ENCODE results near the gene THAP11. TPM values are rescaled to one million over a fixed set of nuclear protein-coding genes. Genes with fewer than 3 reads are reported as not detected.
A peak's percentile ranks its signal among the peaks of the same experiment; 100 is the strongest.

Gene THAP11
- total and polyA plus RNA-seq, 12 donors, result 8.4 to 85.6 (median 29.6) TPM

DNA sequence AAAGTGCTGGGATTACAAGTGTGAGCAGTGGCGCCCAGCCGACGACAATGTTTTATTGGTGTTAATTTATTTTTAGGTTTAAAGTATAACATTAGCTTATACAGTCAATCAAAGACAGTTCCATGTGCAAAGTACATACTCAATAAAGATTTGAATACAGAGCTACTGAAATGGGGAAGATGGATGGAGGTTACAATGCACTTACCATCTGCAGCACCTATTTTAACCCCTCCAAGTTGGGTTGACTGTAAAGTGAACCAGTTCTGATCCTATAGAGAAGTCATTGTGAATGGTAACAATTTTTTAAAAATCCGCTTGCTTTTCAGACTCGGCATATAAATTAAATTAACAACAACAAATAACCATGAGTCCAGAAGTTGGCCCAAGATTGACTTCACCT, 50.3 kb downstream of the THAP11 start:
- Histone ChIP-seq H3K4me1 (replicated peaks in 1 of 2) (peaks cover 13 to 31% of the 10 kb centered on the region in 2 donors), H3K4me3 (peak overlapping the region in 1 of 4 donors; percentile 97), H3K27ac (peak overlapping the region in 4 of 5 donors; percentile 13 to 98 (median 63)), H3K36me3 (replicated peaks in 1 of 2) (no peaks in the 10 kb centered on the region), H3K27me3 (no peaks in the 10 kb centered on the region), H3K9me3 (replicated peaks in 1 of 3) (no peaks in the 10 kb centered on the region)
- 28 to 55% (median 46%) methylated on average over 5 of the region's 5 CpGs for WGBS, 4 donors
- TF ChIP-seq, protein P1, sequence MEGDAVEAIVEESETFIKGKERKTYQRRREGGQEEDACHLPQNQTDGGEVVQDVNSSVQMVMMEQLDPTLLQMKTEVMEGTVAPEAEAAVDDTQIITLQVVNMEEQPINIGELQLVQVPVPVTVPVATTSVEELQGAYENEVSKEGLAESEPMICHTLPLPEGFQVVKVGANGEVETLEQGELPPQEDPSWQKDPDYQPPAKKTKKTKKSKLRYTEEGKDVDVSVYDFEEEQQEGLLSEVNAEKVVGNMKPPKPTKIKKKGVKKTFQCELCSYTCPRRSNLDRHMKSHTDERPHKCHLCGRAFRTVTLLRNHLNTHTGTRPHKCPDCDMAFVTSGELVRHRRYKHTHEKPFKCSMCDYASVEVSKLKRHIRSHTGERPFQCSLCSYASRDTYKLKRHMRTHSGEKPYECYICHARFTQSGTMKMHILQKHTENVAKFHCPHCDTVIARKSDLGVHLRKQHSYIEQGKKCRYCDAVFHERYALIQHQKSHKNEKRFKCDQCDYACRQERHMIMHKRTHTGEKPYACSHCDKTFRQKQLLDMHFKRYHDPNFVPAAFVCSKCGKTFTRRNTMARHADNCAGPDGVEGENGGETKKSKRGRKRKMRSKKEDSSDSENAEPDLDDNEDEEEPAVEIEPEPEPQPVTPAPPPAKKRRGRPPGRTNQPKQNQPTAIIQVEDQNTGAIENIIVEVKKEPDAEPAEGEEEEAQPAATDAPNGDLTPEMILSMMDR (IDR thresholded peaks at IDR 0.05), result no peak
- no peak for TF ChIP-seq POLR2A (IDR thresholded peaks at IDR 0.05)
- intact Hi-C loops (cut with DNase I), result no loop called here
- DNase-seq, result no peak

DNA sequence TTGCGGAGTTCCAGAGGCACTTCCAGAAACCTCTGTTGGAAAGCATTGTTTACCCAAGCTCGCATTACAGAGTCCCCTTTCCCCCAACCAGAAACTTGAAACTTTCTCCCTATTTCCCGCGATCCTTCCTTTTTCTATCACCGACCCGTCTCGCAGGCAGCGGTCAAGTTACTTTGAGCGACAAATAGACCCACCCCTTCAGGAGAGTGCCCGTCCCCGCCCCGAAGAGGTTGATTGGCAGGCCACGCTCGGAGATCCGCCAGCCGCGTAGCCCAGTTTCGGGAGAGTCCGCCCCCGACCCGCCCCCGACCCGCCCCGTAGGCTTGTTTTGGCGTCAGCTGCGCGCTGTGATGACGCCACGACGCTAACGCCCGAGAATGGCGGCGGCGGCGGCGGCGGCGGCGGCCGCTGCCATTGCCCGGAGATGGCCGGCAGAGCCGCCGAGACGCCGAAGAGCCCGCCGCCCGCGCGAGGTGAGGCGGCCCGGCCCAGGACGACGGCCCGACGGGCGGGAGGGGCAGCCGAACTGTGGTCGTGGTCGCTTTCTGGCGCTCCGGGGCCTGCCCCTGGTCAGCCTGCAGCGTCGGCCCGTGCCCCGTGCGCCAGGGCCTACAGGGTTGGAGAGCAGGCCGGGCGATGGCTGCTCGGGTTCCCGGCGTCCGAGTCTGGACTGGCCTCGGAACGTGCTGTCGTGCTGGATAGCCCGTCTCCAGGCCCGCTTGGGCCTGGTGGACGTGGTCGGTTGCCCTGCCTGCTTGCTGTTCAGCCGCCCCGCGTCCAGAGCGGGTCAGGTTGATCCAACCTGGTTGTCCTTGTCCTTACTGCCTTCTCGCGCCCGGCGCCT, 51.0 kb downstream of the THAP11 start, which contains the start of gene PSKH1:
Gene PSKH1 (plus strand): TSS at position 356 of the 844 bp plus-strand sequence. CDS start 15,496 bp downstream, outside the sequence.
- Histone ChIP-seq H3K4me1 (replicated peaks in 1 of 2) (peaks cover 13 to 31% of the 10 kb centered on the region in 2 donors), H3K36me3 (replicated peaks in 1 of 2) (no peaks in the 10 kb centered on the region), H3K4me3 (peak within 1 kb of the TSS; percentile 41 to 97 (median 65)), H3K27ac (peak within 1 kb of the TSS; percentile 91 to 98 (median 96)), H3K9me3 (replicated peaks in 1 of 3) (no peaks in the 10 kb centered on the region), H3K27me3 (no peaks in the 10 kb centered on the region)
- intact Hi-C loops (cut with DNase I), result no loop called here
- WGBS, 4 donors, result 0 to 1% (median 1%) methylated on average over 25 to 90 of the region's 90 CpGs
- TF ChIP-seq, protein P1 (IDR thresholded peaks at IDR 0.05), result peak in 1 of 6 experiments; percentile 18
- peak; percentile 77 to 89 for TF ChIP-seq POLR2A (IDR thresholded peaks at IDR 0.05)
- DNase-seq, result peak; percentile 97 to 98 (median 97)

Small RNAs within 50 kb of the gene (small RNA-seq; reads per million reads assigned to genes)
- gene AC040162.2 (0 reads per million in 2 donors), gene NRN1L (0 reads per million in 2 donors)

Other genes with a start within 250 kb of the THAP11 start
- 1 to 10 TPM in 5 of 9 donors, under 1 TPM in 4; 0.24 to 2.5 (median 1.0) TPM for gene CARMIL2, start 197.2 kb upstream of the THAP11 start, total RNA-seq
- 10 to 100 TPM in 1 of 3 donors, 1 to 10 TPM in 1, under 1 TPM in 1; 0.35 to 18.5 (median 4.1) TPM for gene CARMIL2, start 197.2 kb upstream of the THAP11 start, polyA plus RNA-seq
- gene ACD, start 182.1 kb upstream of the THAP11 start, total RNA-seq, result 10 to 100 TPM in 8 of 9 donors, 1 to 10 TPM in 1; 9.2 to 47.0 (median 18.7) TPM
- 10 to 100 TPM in 2 of 3 donors, 1 to 10 TPM in 1; 7.3 to 26.5 (median 24.3) TPM for gene ACD, start 182.1 kb upstream of the THAP11 start, polyA plus RNA-seq
- gene PARD6A, start 181.4 kb upstream of the THAP11 start, total RNA-seq, result 10 to 100 TPM in 4 of 9 donors, 1 to 10 TPM in 5; 1.9 to 49.1 (median 9.3) TPM
- gene PARD6A, start 181.4 kb upstream of the THAP11 start, polyA plus RNA-seq, result 1 to 10 TPM; 1.5 to 9.3 (median 6.7) TPM
- 10 to 100 TPM in 8 of 9 donors, 1 to 10 TPM in 1; 8.8 to 69.8 (median 18.1) TPM for gene ENKD1, start 175.6 kb upstream of the THAP11 start, total RNA-seq
- gene ENKD1, start 175.6 kb upstream of the THAP11 start, polyA plus RNA-seq, result 100 to 1,000 TPM in 1 of 3 donors, 10 to 100 TPM in 1, 1 to 10 TPM in 1; 3.0 to 113 (median 72.5) TPM
- gene C16orf86, start 175.5 kb upstream of the THAP11 start, total RNA-seq, result 10 to 100 TPM in 4 of 9 donors, 1 to 10 TPM in 5; 4.1 to 17.9 (median 7.8) TPM
- 10 to 100 TPM in 1 of 3 donors, 1 to 10 TPM in 1, under 1 TPM in 1; 0.57 to 14.4 (median 8.2) TPM for gene C16orf86, start 175.5 kb upstream of the THAP11 start, polyA plus RNA-seq
- gene GFOD2, start 123.0 kb upstream of the THAP11 start, total RNA-seq, result 10 to 100 TPM; 14.2 to 43.5 (median 17.8) TPM
- 10 to 100 TPM; 16.0 to 16.7 (median 16.7) TPM for gene GFOD2, start 123.0 kb upstream of the THAP11 start, polyA plus RNA-seq
- 10 to 100 TPM in 7 of 9 donors, 1 to 10 TPM in 2; 9.4 to 74.1 (median 23.1) TPM for gene RANBP10, start 35.8 kb upstream of the THAP11 start, total RNA-seq
- 10 to 100 TPM; 19.1 to 45.8 (median 20.1) TPM for gene RANBP10, start 35.8 kb upstream of the THAP11 start, polyA plus RNA-seq
- 1 to 10 TPM in 8 of 9 donors, under 1 TPM in 1; 0.72 to 3.6 (median 2.1) TPM for gene TSNAXIP1, start 35.4 kb upstream of the THAP11 start, total RNA-seq
- gene TSNAXIP1, start 35.4 kb upstream of the THAP11 start, polyA plus RNA-seq, result 10 to 100 TPM in 2 of 3 donors, 1 to 10 TPM in 1; 2.2 to 18.7 (median 15.7) TPM
- 100 to 1,000 TPM in 2 of 9 donors, 10 to 100 TPM in 7; 30.0 to 201 (median 79.5) TPM for gene NUTF2, start 4.6 kb downstream of the THAP11 start, total RNA-seq
- gene NUTF2, start 4.6 kb downstream of the THAP11 start, polyA plus RNA-seq, result 100 to 1,000 TPM; 131 to 170 (median 134) TPM
- 10 to 100 TPM; 18.1 to 58.6 (median 33.6) TPM for gene CENPT, start 5.4 kb downstream of the THAP11 start, total RNA-seq
- 100 to 1,000 TPM in 2 of 3 donors, 10 to 100 TPM in 1; 15.8 to 250 (median 126) TPM for gene CENPT, start 5.4 kb downstream of the THAP11 start, polyA plus RNA-seq
- gene EDC4, start 30.7 kb downstream of the THAP11 start, total RNA-seq, result 10 to 100 TPM; 34.0 to 70.8 (median 48.8) TPM
- gene EDC4, start 30.7 kb downstream of the THAP11 start, polyA plus RNA-seq, result 100 to 1,000 TPM in 1 of 3 donors, 10 to 100 TPM in 2; 57.8 to 115 (median 73.3) TPM
- 10 to 100 TPM in 1 of 9 donors, 1 to 10 TPM in 2, under 1 TPM in 4, not detected in 2; 0.72 to 28.2 (median 0.92) TPM for gene NRN1L, start 42.6 kb downstream of the THAP11 start, total RNA-seq
- 1 to 10 TPM in 2 of 3 donors, under 1 TPM in 1; 0.99 to 6.8 (median 2.5) TPM for gene NRN1L, start 42.6 kb downstream of the THAP11 start, polyA plus RNA-seq
- gene PSKH1, start 50.9 kb downstream of the THAP11 start, total RNA-seq, result 10 to 100 TPM; 19.9 to 43.7 (median 26.3) TPM
- 10 to 100 TPM in 2 of 3 donors, 1 to 10 TPM in 1; 9.5 to 18.2 (median 15.4) TPM for gene PSKH1, start 50.9 kb downstream of the THAP11 start, polyA plus RNA-seq
- gene CTRL, start 89.5 kb downstream of the THAP11 start, total RNA-seq, result 1 to 10 TPM in 4 of 9 donors, under 1 TPM in 4, not detected in 1; 0.26 to 2.2 (median 1.0) TPM
- gene CTRL, start 89.5 kb downstream of the THAP11 start, polyA plus RNA-seq, result 1 to 10 TPM in 2 of 3 donors, under 1 TPM in 1; 0.09 to 4.6 (median 3.2) TPM
- 10 to 100 TPM; 42.0 to 71.9 (median 61.0) TPM for gene PSMB10, start 94.5 kb downstream of the THAP11 start, total RNA-seq
- gene PSMB10, start 94.5 kb downstream of the THAP11 start, polyA plus RNA-seq, result 100 to 1,000 TPM in 2 of 3 donors, 10 to 100 TPM in 1; 12.6 to 315 (median 305) TPM
- gene LCAT, start 101.8 kb downstream of the THAP11 start, total RNA-seq, result 10 to 100 TPM in 4 of 9 donors, 1 to 10 TPM in 5; 4.1 to 27.6 (median 9.4) TPM
- 100 to 1,000 TPM in 1 of 3 donors, 10 to 100 TPM in 1, 1 to 10 TPM in 1; 3.0 to 240 (median 91.1) TPM for gene LCAT, start 101.8 kb downstream of the THAP11 start, polyA plus RNA-seq
- gene SLC12A4, start 126.3 kb downstream of the THAP11 start, total RNA-seq, result 100 to 1,000 TPM in 1 of 9 donors, 10 to 100 TPM in 8; 15.4 to 101 (median 72.9) TPM
- 100 to 1,000 TPM in 1 of 3 donors, 10 to 100 TPM in 2; 39.6 to 111 (median 47.0) TPM for gene SLC12A4, start 126.3 kb downstream of the THAP11 start, polyA plus RNA-seq
- under 1 TPM in 1 of 9 donors, not detected in 8; 0.11 TPM for gene DPEP3, start 138.2 kb downstream of the THAP11 start, total RNA-seq
- under 1 TPM; 0.07 to 0.32 (median 0.11) TPM for gene DPEP3, start 138.2 kb downstream of the THAP11 start, polyA plus RNA-seq
- gene DPEP2, start 157.2 kb downstream of the THAP11 start, total RNA-seq, result 1 to 10 TPM in 6 of 9 donors, under 1 TPM in 3; 0.35 to 2.0 (median 1.5) TPM
- 1 to 10 TPM in 2 of 3 donors, under 1 TPM in 1; 0.27 to 8.4 (median 1.2) TPM for gene DPEP2, start 157.2 kb downstream of the THAP11 start, polyA plus RNA-seq
- not detected for gene DPEP2NB, start 173.6 kb downstream of the THAP11 start, total RNA-seq
- not detected for gene DPEP2NB, start 173.6 kb downstream of the THAP11 start, polyA plus RNA-seq
- 10 to 100 TPM in 7 of 9 donors, 1 to 10 TPM in 2; 6.4 to 18.4 (median 13.7) TPM for gene DDX28, start 180.9 kb downstream of the THAP11 start, total RNA-seq
- 10 to 100 TPM in 1 of 3 donors, 1 to 10 TPM in 2; 6.8 to 13.0 (median 9.1) TPM for gene DDX28, start 180.9 kb downstream of the THAP11 start, polyA plus RNA-seq
- 10 to 100 TPM in 6 of 9 donors, 1 to 10 TPM in 3; 6.3 to 25.3 (median 13.1) TPM for gene DUS2, start 181.0 kb downstream of the THAP11 start, total RNA-seq
- gene DUS2, start 181.0 kb downstream of the THAP11 start, polyA plus RNA-seq, result 10 to 100 TPM in 2 of 3 donors, 1 to 10 TPM in 1; 7.1 to 13.2 (median 10.1) TPM
- 10 to 100 TPM; 26.6 to 81.2 (median 36.2) TPM for gene NFATC3, start 243.1 kb downstream of the THAP11 start, total RNA-seq
- 10 to 100 TPM in 2 of 3 donors, 1 to 10 TPM in 1; 6.6 to 20.3 (median 11.6) TPM for gene NFATC3, start 243.1 kb downstream of the THAP11 start, polyA plus RNA-seq